ENCODE measurements around the gene EDNRB.

EDNRB gene

GRCh38 chr13:77913003-77913402 is 5.6 kb downstream of the EDNRB start:
- TF ChIP-seq CTCF (conservative IDR thresholded peaks at IDR 0.05; ENCODE audit: low read depth): no peak
- H3K27ac ChIP-seq: no peak overlapping the region
- DNase-seq (ENCODE audit: low spot score): no peak
- POLR2A ChIA-PET (ENCODE audit: low non-redundant PET): no interaction called here
- CTCF ChIA-PET: no interaction called here

GRCh38 chr13:77911751-77912150 is 6.9 kb downstream of the EDNRB start:
- no peak for TF ChIP-seq CTCF (conservative IDR thresholded peaks at IDR 0.05; ENCODE audit: low read depth)
- POLR2A ChIA-PET (ENCODE audit: low non-redundant PET): no interaction called here
- no peak for DNase-seq (ENCODE audit: low spot score)
- CTCF ChIA-PET: no interaction called here
- no peak overlapping the region for H3K27ac ChIP-seq

GRCh38 chr13:77909827-77910226 is 8.8 kb downstream of the EDNRB start:
- ChIA-PET POLR2A (ENCODE audit: low non-redundant PET) (no interaction called here), CTCF (no interaction called here)
- no peak overlapping the region for H3K27ac ChIP-seq
- no peak for TF ChIP-seq CTCF (conservative IDR thresholded peaks at IDR 0.05; ENCODE audit: low read depth)
- no peak for DNase-seq (ENCODE audit: low spot score)

- no peak for DNase-seq (ENCODE audit: low spot score)
- CTCF ChIA-PET: no interaction called here
- POLR2A ChIA-PET (ENCODE audit: low non-redundant PET): no interaction called here
- TF ChIP-seq CTCF (conservative IDR thresholded peaks at IDR 0.05; ENCODE audit: low read depth): no peak
- H3K27ac ChIP-seq: no peak overlapping the region
These were observed 10.1 kb downstream of the EDNRB start for GRCh38 chr13:77908531-77908930.

GRCh38 chr13:77907666-77908341 is 10.8 kb downstream of the EDNRB start:
- CTCF ChIA-PET: no interaction called here
- no peak for TF ChIP-seq CTCF (conservative IDR thresholded peaks at IDR 0.05; ENCODE audit: low read depth)
- DNase-seq (ENCODE audit: low spot score): no peak
- no peak overlapping the region for H3K27ac ChIP-seq
- POLR2A ChIA-PET (ENCODE audit: low non-redundant PET): no interaction called here

- H3K27ac ChIP-seq: no peak overlapping the region
- ChIA-PET CTCF (no interaction called here), POLR2A (ENCODE audit: low non-redundant PET) (no interaction called here)
- TF ChIP-seq CTCF (conservative IDR thresholded peaks at IDR 0.05; ENCODE audit: low read depth): no peak
- no peak for DNase-seq (ENCODE audit: low spot score)
These were observed 14.6 kb downstream of the EDNRB start for GRCh38 chr13:77904031-77904430.

GRCh38 chr13:77903435-77903834 is 15.2 kb downstream of the EDNRB start:
- TF ChIP-seq CTCF (conservative IDR thresholded peaks at IDR 0.05; ENCODE audit: low read depth): no peak
- ChIA-PET CTCF (no interaction called here), POLR2A (ENCODE audit: low non-redundant PET) (no interaction called here)
- H3K27ac ChIP-seq: no peak overlapping the region
- no peak for DNase-seq (ENCODE audit: low spot score)

All from RWPE1 (cell line).